Endothelial cell of umbilical vein (primary cell): ENCODE data around the gene TOMM20. TPM values are rescaled to one million over a fixed set of nuclear protein-coding genes. Genes with fewer than 3 reads are reported as not detected.
"Not testable (repeated sequence)": the region's sequence is repeated elsewhere in the genome, so short reads cannot be mapped to it uniquely, and the experiment has no call there.

Experiments
- BruUV-seq: library from RNA; stranded (reverse); fragments of 400-500 nt; replicated peaks from 2 replicates; lab custom pipeline; 2021; lab: Mats Ljungman, UMichigan
- CTCF ChIA-PET: fragments of 300-600, 350-600 bp; sonication (Branson Sonifier 250); formaldehyde crosslinking; loops from one replicate; lab custom pipeline; 2021; ENCODE audit warnings: antibody characterized with exemption, inconsistent platforms; lab: Charles Lee
- POLR2A ChIA-PET: fragments of 300-600, 350-600 bp; sonication (Branson Sonifier 250); formaldehyde crosslinking; loops from one replicate; lab custom pipeline; 2021; ENCODE audit warnings: antibody characterized with exemption, inconsistent platforms; lab: Charles Lee
- DNase-seq: peaks from one replicate; pipeline ENCODE4 v3.0.0-alpha.2; 2011; ENCODE audit warnings: low read depth, low spot score
- FAIRE-seq: peaks from 2 replicates; lab custom pipeline; 2011; peaks lifted over from hg19 to GRCh38; lab: Jason Lieb, UNC
- H2AFZ ChIP-seq: 2 replicates; pipeline ENCODE4 v1.6.0; 2012; ENCODE audit warnings: low read depth, low read length, control low read depth, inconsistent platforms
- H3K27ac ChIP-seq: 2 replicates; pipeline ENCODE4 v1.5.1; 2011; ENCODE audit warnings: low read depth, mild to moderate bottlenecking, control low read depth, low read length, moderate library complexity; ENCODE audit not compliant: insufficient read depth
- H3K27me3 ChIP-seq, 2 experiments: 2 replicates each; pipeline versions ENCODE4 v1.6.0 to v1.6.1; 2011; ENCODE audit warnings: low read length in 2 of 2, mixed read lengths in 1 of 2; ENCODE audit not compliant: control insufficient read depth in 2 of 2, insufficient read depth in 2 of 2
- H3K36me3 ChIP-seq, 2 experiments: 2 replicates in 1 of 2; 3 replicates in 1 of 2; pipeline ENCODE4 v1.5.1; 2011; ENCODE audit warnings: low read length in 2 of 2, mild to moderate bottlenecking in 1 of 2, moderate library complexity in 1 of 2; ENCODE audit not compliant: control insufficient read depth in 2 of 2, insufficient read depth in 2 of 2; ENCODE audit errors: extremely low read depth in 1 of 2
- H3K4me1 ChIP-seq: 3 replicates; pipeline ENCODE4 v1.5.1; 2011; ENCODE audit warnings: mild to moderate bottlenecking, low read length; ENCODE audit not compliant: control insufficient read depth, insufficient read depth; ENCODE audit errors: extremely low read depth
- H3K4me2 ChIP-seq: 2 replicates; pipeline ENCODE4 v1.6.1; 2011; ENCODE audit warnings: low read length, control low read depth, mixed read lengths; ENCODE audit not compliant: insufficient read depth
- H3K4me3 ChIP-seq, 3 experiments: fragments of 200-600 bp in 1 of 3; sonication (generic), shearing (Covaris generic) in 1 of 3; replicated peaks in 1 of 3; 2 replicates each; pipeline ENCODE4 v1.5.1; 2011 to 2016; ENCODE audit warnings: control low read depth in 3 of 3, low read length in 3 of 3, mild to moderate bottlenecking in 2 of 3, inconsistent platforms in 1 of 3, low read depth in 1 of 3, moderate library complexity in 1 of 3; ENCODE audit not compliant: insufficient read depth in 1 of 3
- H3K79me2 ChIP-seq: 2 replicates; pipeline ENCODE4 v1.6.0; 2012; ENCODE audit warnings: low read length, inconsistent platforms; ENCODE audit not compliant: control insufficient read depth, insufficient read depth
- H3K9ac ChIP-seq: replicated peaks from 2 replicates; pipeline ENCODE3; 2011; ENCODE audit warnings: low read length, control low read depth; ENCODE audit not compliant: insufficient read depth; ENCODE audit errors: extremely low read depth
- H3K9me1 ChIP-seq: replicated peaks from 3 replicates; pipeline ENCODE4 v1.6.0; 2011; ENCODE audit warnings: mild to moderate bottlenecking, low read length; ENCODE audit not compliant: control insufficient read depth, insufficient read depth; ENCODE audit errors: extremely low read depth
- H3K9me3 ChIP-seq: replicated peaks from 2 replicates; pipeline ENCODE4 v1.5.1; 2012; ENCODE audit warnings: low read length, inconsistent platforms; ENCODE audit not compliant: control insufficient read depth, insufficient read depth
- H4K20me1 ChIP-seq: replicated peaks from 2 replicates; pipeline ENCODE3; 2011; ENCODE audit warnings: mild to moderate bottlenecking, low read length; ENCODE audit not compliant: control insufficient read depth, insufficient read depth; ENCODE audit errors: extremely low read depth
- FOS ChIP-seq: IDR thresholded peaks from 2 replicates; pipeline ENCODE4 v1.6.1; 2011; ENCODE audit warnings: mild to moderate bottlenecking, low read length, moderate library complexity, borderline replicate concordance; ENCODE audit not compliant: insufficient read depth
- GATA2 ChIP-seq: IDR thresholded peaks from 2 replicates; pipeline ENCODE4 v1.7.0; 2011; ENCODE audit warnings: low read depth, mild to moderate bottlenecking, moderate library complexity, mixed read lengths, low read length; ENCODE audit not compliant: insufficient read length, insufficient read depth
- MAX ChIP-seq: IDR thresholded peaks from 2 replicates; pipeline ENCODE4 v1.6.1; 2011; ENCODE audit not compliant: insufficient read depth, insufficient read length
- MYC ChIP-seq: IDR thresholded peaks from one replicate; pipeline ENCODE4 v1.6.1; 2011; ENCODE audit warnings: mild to moderate bottlenecking, low read depth, low read length
- dilution Hi-C: fragments of 300-500 bp; cut with MboI; formaldehyde crosslinking; loops from one replicate; pipeline ENCODE4 v1.15.0; 2019; ENCODE audit warnings: low sequenced_read_pairs; ENCODE audit not compliant: extremely low pct_ligation_motif_present
- intact Hi-C: fragments of 100-400 bp; cut with micrococcal nuclease; formaldehyde crosslinking; loops from one replicate; pipeline ENCODE4 v1.10.0; 2022
- polyA plus RNA-seq, 4 experiments: library from polyadenylated mRNA; depleted of rRNA in 3 of 4; stranded (reverse) in 3 of 4; unstranded in 1 of 4; fragments of >200 nt; gene quantifications; 2 replicates each; pipeline versions ENCODE4 v1.2.1 to v1.2.3, GENCODE V29; 2011 to 2012; ENCODE audit warnings: missing spikeins in 1 of 4
- total RNA-seq: library from RNA; stranded (reverse); gene quantifications from 2 replicates; pipeline ENCODE4 v1.2.3, GENCODE V29; 2021
- TF ChIP-seq, protein P1 (sequence below), 2 donors: IDR thresholded peaks; 1 replicate in 1 of 2; 2 replicates in 1 of 2; pipeline ENCODE4 v1.5.1; 2011; ENCODE audit warnings: low read length in 2 of 2, mild to moderate bottlenecking in 2 of 2, moderate library complexity in 2 of 2, control low read depth in 1 of 2, inconsistent platforms in 1 of 2, low read depth in 1 of 2; ENCODE audit not compliant: insufficient read depth in 1 of 2; ENCODE audit errors: extremely low read depth in 1 of 2

TOMM20 gene
- total and polyA plus RNA-seq, 2 donors (not counting 3 experiments of a cell fraction or from before 2014, with no cell fraction given): 42.5 to 98.4 TPM

DNA sequence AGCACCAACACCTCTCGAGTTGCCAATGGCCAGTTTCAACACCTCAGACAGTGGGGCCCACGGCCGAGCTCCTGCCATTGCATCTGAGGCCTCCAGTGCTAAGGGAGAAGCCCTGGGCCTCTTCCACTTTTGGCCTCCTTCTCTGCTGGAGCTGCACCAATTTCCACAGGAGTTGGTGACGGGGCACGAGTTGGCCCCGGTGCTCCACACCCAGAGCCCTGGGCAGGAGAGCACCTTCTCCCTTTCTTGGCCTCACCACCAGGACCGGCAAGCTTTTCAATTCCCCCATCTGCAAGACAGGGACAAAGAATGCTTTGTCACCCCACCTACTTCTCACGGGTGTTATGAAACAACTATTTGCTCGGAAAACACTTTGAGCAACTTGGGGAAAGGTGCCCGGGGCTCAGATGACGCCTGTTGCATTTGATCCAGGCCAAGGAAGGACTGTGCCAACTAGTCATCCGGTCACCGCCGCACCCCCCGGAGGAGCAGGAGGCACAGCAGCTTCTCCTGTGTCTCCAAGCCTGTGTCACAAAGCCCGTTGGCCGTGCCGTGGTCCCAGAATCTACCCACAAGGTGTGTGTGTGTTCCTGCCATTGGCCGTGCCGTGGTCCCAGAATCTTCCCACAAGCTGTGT is 55.2 kb downstream of the TOMM20 start:
- FAIRE-seq: no peak
- BruUV-seq: no TSS peak
- no peak for DNase-seq
- ChIA-PET POLR2A (no interaction called here), CTCF (interaction anchor here (1.2 to 1.5 kb wide), 3 partner anchors 10 to 574 kb away, joined by 3 to 4 read pairs (median 3); no protein-coding TSS in a partner anchor)
- Histone ChIP-seq H3K4me1 (peaks cover 23% of the 10 kb centered on the region), H3K36me3 (no peaks in the 10 kb centered on the region), H3K9ac (no peak overlapping the region), H4K20me1 (no peaks in the 10 kb centered on the region), H3K4me2 (no peak overlapping the region), H3K27ac (peak overlapping the region; percentile 95), H3K4me3 (no peak overlapping the region), H3K79me2 (no peaks in the 10 kb centered on the region), H3K9me1 (no peaks in the 10 kb centered on the region), H3K27me3 (no peaks in the 10 kb centered on the region), H3K9me3 (no peaks in the 10 kb centered on the region), H2AFZ (no peak overlapping the region)
- dilution Hi-C loops (loop anchor here (10.0 kb wide), 2 partner anchors 349 to 469 kb away; no protein-coding TSS in a partner anchor), intact Hi-C loops (no loop called here)
- TF ChIP-seq MAX: no peak
- TF ChIP-seq, protein P1, sequence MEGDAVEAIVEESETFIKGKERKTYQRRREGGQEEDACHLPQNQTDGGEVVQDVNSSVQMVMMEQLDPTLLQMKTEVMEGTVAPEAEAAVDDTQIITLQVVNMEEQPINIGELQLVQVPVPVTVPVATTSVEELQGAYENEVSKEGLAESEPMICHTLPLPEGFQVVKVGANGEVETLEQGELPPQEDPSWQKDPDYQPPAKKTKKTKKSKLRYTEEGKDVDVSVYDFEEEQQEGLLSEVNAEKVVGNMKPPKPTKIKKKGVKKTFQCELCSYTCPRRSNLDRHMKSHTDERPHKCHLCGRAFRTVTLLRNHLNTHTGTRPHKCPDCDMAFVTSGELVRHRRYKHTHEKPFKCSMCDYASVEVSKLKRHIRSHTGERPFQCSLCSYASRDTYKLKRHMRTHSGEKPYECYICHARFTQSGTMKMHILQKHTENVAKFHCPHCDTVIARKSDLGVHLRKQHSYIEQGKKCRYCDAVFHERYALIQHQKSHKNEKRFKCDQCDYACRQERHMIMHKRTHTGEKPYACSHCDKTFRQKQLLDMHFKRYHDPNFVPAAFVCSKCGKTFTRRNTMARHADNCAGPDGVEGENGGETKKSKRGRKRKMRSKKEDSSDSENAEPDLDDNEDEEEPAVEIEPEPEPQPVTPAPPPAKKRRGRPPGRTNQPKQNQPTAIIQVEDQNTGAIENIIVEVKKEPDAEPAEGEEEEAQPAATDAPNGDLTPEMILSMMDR (IDR thresholded peaks at IDR 0.05; ENCODE audit: extremely low read depth in 1 of 2, insufficient read depth in 1 of 2, low read depth in 1 of 2, low read length in 2 of 2): no peak
- TF ChIP-seq FOS: no peak
- TF ChIP-seq MYC: no peak
- TF ChIP-seq GATA2: no peak

DNA sequence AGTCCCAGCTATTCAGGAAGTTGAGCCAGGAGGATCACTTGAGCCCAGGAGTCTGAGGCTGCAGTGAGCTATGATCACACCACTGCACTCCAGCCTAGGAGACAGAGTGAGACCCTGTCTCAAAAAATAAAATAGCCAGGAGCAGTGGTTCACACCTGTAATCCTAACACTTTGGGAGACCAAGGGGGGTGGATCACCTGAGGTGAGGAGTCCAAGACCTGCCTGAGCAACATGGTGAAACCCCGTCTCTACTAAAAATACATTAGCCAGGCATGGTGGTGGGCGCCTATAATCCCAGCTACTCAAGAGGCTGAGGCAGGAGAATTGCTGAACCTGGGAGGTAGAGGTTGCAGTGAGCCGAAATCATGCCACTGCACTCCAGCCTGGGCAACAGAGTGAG is 56.1 kb downstream of the TOMM20 start:
- H3K36me3 ChIP-seq, H3K4me2 ChIP-seq, CTCF ChIA-PET, H3K9ac ChIP-seq, intact Hi-C loops, H3K27me3 ChIP-seq, H3K79me2 ChIP-seq, H4K20me1 ChIP-seq, H2AFZ ChIP-seq, FAIRE-seq, POLR2A ChIA-PET, H3K9me1 ChIP-seq, H3K4me3 ChIP-seq, H3K9me3 ChIP-seq, BruUV-seq, H3K27ac ChIP-seq, DNase-seq: not testable (repeated sequence)
- H3K4me1 ChIP-seq: peaks cover 30% of the 10 kb centered on the region
- dilution Hi-C loops: loop anchor here (10.0 kb wide), 2 partner anchors 348 to 468 kb away; no protein-coding TSS in a partner anchor
